K562 (cell line): ENCODE measurements around the gene ACSS2. TPM values are rescaled to one million over a fixed set of nuclear protein-coding genes. Genes with fewer than 3 reads are reported as not detected.

Source experiments
- AFF1 ChIP-seq, 2 experiments: fragments of 450-650 bp; IDR thresholded peaks; 2 replicates each; pipeline ENCODE4 v1.6.1; 2018; ENCODE audit warnings: mild to moderate bottlenecking in 2 of 2, low read depth in 1 of 2; ENCODE audit not compliant: partially characterized antibody in 2 of 2
- CBX5 ChIP-seq: IDR thresholded peaks from 2 replicates; pipeline ENCODE4 v1.6.1; 2014; ENCODE audit warnings: low read depth, borderline replicate concordance
- ID3 ChIP-seq, 2 experiments: fragments of 250-450 bp in 1 of 2; fragments of 450-650 bp in 1 of 2; sonication (Bioruptor Pico) in 1 of 2; IDR thresholded peaks; 2 replicates each; pipeline versions ENCODE4 v1.6.1 to v1.8.0; 2016 to 2021; ENCODE audit warnings: mild to moderate bottlenecking in 2 of 2, moderate library complexity in 2 of 2, missing compliant biosample characterization in 1 of 2, missing genetic modification characterization in 1 of 2
- MBD2 ChIP-seq: sonication (generic); IDR thresholded peaks from 2 replicates; pipeline ENCODE4 v1.6.1; 2016; ENCODE audit warnings: low read depth, borderline replicate concordance
- NCOA1 ChIP-seq: fragments of 450-650 bp; IDR thresholded peaks from 2 replicates; pipeline ENCODE4 v1.6.1; 2016; ENCODE audit warnings: low read depth
- NCOA6 ChIP-seq: fragments of 450-650 bp; IDR thresholded peaks from 2 replicates; pipeline ENCODE4 v1.6.1; 2017; ENCODE audit warnings: mild to moderate bottlenecking
- PHB2 ChIP-seq: fragments of 450-650 bp; IDR thresholded peaks from 2 replicates; pipeline ENCODE4 v1.6.1; 2017; ENCODE audit warnings: low read depth
- SMARCE1 ChIP-seq: fragments of 450-650 bp; IDR thresholded peaks from 2 replicates; pipeline ENCODE4 v1.7.1; 2016; ENCODE audit warnings: mild to moderate bottlenecking
- SOX6 ChIP-seq: fragments of 450-650 bp; IDR thresholded peaks from 2 replicates; pipeline ENCODE4 v1.6.1; 2014; ENCODE audit warnings: mild to moderate bottlenecking
- ZNF175 ChIP-seq: fragments of 200-800 bp; sonication (Bioruptor generic); IDR thresholded peaks from 2 replicates; pipeline ENCODE4 v1.6.1; 2016; ENCODE audit warnings: low read depth, mild to moderate bottlenecking, missing genetic modification characterization, missing compliant biosample characterization
- ZNF316 ChIP-seq: fragments of 450-650 bp; IDR thresholded peaks from 2 replicates; pipeline ENCODE4 v1.6.1; 2016
- ZNF507 ChIP-seq: conservative IDR thresholded peaks from 2 replicates; pipeline ENCODE4 v1.6.1; 2017; ENCODE audit warnings: missing genetic modification characterization, missing compliant biosample characterization
- ZNF551 ChIP-seq: fragments of 250-450 bp; sonication (Bioruptor Pico); IDR thresholded peaks from 2 replicates; pipeline ENCODE4 v1.5.0; 2021; ENCODE audit warnings: mild to moderate bottlenecking, moderate library complexity
- ZNF592 ChIP-seq: fragments of 450-650 bp; IDR thresholded peaks from 2 replicates; pipeline ENCODE4 v1.6.1; 2017; ENCODE audit warnings: antibody characterized with exemption, mild to moderate bottlenecking
- ZNF639 ChIP-seq, 2 experiments: fragments of 200-800 bp in 1 of 2; sonication (Bioruptor generic) in 1 of 2; sonication (generic) in 1 of 2; formaldehyde crosslinking in 1 of 2; IDR thresholded peaks in 1 of 2; conservative IDR thresholded peaks in 1 of 2; 2 replicates each; pipeline versions ENCODE4 v1.5.0 to v1.6.1; 2016 to 2020; ENCODE audit warnings: missing compliant biosample characterization in 1 of 2, missing genetic modification characterization in 1 of 2, missing genetic modification reagents in 1 of 2
- polyA plus RNA-seq, 8 experiments: library from polyadenylated mRNA; depleted of rRNA in 4 of 8; stranded (reverse) in 5 of 8; unstranded in 3 of 8; fragments of >200 nt; fragmentation: Nextera tagmentation in 2 of 8; fragmentation: Illumina TruSeq in 1 of 8; extraction: Ambion mirVana in 2 of 8; extraction: Trizol in 1 of 8; gene quantifications; 2 replicates each; pipeline versions ENCODE4 v1.2.1 to v1.2.3, GENCODE V29; 2011 to 2014; ENCODE audit warnings: inconsistent platforms in 1 of 8, missing spikeins in 1 of 8
- total RNA-seq, 7 experiments: library from RNA; depleted of rRNA in 6 of 7; stranded (reverse); fragments of >200 nt in 6 of 7; fragmentation: Illumina TruSeq in 2 of 7; extraction: Trizol in 2 of 7; gene quantifications; 2 replicates each; pipeline versions ENCODE4 v1.2.1 to v1.2.3, GENCODE V29; 2011 to 2021; ENCODE audit warnings: low replicate concordance in 1 of 7

Gene ACSS2
- total and polyA plus RNA-seq, 9 of the 15 experiments (the other 6 are each of a cell fraction or from before 2014, with no cell fraction given): 21.9 to 246 (median 66.2) TPM

GRCh38 chr20:34888468-34888867 is 12.1 kb downstream of the ACSS2 start (continued):
- no peak for TF ChIP-seq ZNF551 (CRISPR knock-in tag)
- TF ChIP-seq ZNF316: peak; percentile 98
- TF ChIP-seq NCOA6: no peak
- 0 out of 2 replicates have a peak, but pooled peaks have one; percentile 29 for TF ChIP-seq ZNF175
- TF ChIP-seq PHB2: peak; percentile 63; the same call in 1 of the 2 replicates
- peak in 1 of 2 experiments; percentile 35; a peak in 1 of 4 replicates for TF ChIP-seq ZNF639 (CRISPR knock-in tag; conservative IDR thresholded peaks at IDR 0.05 in 1 of 2, IDR thresholded peaks at IDR 0.05 in 1 of 2)
- 0 out of 2 replicates have a peak, but pooled peaks have one; percentile 18 for TF ChIP-seq MBD2
- TF ChIP-seq SMARCE1: peak; percentile 90
- no peak for TF ChIP-seq ID3 (CRISPR knock-in tag; IDR thresholded peaks at IDR 0.05)
- TF ChIP-seq ID3 (tag; IDR thresholded peaks at IDR 0.05): 0 out of 2 replicates have a peak, but pooled peaks have one; percentile 42
- peak; percentile 53 for TF ChIP-seq ZNF592
- TF ChIP-seq NCOA1: peak; percentile 74; the same call in 1 of the 2 replicates
- TF ChIP-seq SOX6: peak; percentile 69
- peak; percentile 65; the same call in 1 of the 2 replicates for TF ChIP-seq CBX5
- peak in 1 of 2 experiments; percentile 39 for TF ChIP-seq AFF1 (IDR thresholded peaks at IDR 0.05; ENCODE audit: low read depth in 1 of 2, partially characterized antibody in 2 of 2)
- TF ChIP-seq ZNF507 (tag): no peak
